Measurements from ENCODE around the gene VPS16.
A peak's percentile ranks its signal among the peaks of the same experiment; 100 is the strongest.
"Not testable (repeated sequence)": the region's sequence is repeated elsewhere in the genome, so short reads cannot be mapped to it uniquely, and the experiment has no call there.

VPS16 gene

DNA sequence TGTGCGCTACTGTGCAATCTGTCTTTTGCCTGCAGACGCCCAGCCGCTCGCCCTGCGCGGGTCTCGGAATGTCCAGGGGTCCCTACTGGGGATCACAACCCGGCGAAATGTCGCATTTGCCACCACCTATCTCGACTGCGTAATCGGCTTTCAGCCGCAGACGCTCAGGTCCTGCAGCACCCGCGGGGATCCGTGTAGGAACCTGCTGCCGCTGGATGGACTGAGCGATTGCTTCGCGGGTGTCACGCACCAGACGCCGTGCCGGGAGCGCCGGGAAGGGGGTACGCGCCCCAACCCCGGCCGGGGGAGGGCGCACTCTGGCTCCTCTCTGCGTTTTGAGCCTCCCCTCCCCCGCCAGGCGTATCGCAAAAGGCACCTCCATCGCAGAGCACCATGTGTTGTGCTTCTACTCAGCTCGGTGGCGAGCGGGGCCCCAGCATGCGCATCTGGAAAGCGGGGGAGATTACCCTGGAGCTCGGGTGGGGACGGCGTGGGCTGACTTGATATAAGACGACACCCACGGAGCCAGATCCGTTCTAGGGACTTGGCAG lies 32.0 kb downstream of the VPS16 start:
- DNase-seq = peak; percentile 49 to 61

DNA sequence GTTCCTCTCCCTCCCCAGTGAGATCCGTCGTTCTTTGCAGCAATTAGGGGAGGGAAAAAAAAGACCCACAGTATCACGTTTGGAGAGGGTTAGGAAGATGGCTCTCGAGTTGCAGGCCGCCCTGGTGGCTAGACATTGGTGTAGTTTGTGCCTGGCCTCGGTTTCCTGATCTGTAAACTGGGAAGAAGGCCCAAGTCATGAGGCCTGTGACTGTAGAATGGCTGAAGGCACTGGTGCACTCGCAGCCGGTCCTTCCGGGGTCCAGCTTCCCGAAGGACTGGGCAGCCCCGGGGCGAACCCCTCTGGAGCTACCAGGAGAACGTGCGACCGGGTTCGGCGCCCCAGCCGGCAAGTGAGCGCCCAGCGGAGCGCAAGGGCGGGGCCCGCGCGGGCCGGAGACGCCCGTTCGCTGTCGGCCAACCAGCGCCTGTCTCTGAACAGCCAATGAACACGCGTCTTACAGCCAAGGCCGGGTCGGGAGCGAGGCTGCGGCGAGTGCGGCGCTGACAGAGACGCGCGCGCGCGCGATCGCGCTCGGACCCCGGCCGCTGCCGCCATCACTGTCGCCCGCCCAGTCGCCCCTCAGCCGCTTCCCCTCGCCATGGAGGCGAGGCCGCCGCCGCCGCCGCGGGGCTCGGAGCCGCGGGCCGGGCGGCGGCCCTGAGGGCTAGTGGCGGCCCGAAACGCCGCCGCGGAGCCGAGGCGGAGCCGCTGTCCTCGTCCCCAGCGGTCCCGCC lies 32.6 kb downstream of the VPS16 start, which contains the start of gene PTPRA:
TSS of gene PTPRA (plus strand) at position 472 of the 737 bp plus-strand sequence. CDS start 90,797 bp downstream, outside the sequence.
- peak; percentile 74 to 77 for DNase-seq

GRCh38 chr20:2873747-2874041 lies 33.1 kb downstream of the VPS16 start:
- DNase-seq = peak in 1 of 2 donors; percentile 47

GRCh38 chr20:2874456-2874855 lies 33.9 kb downstream of the VPS16 start:
- no peak for DNase-seq

DNA sequence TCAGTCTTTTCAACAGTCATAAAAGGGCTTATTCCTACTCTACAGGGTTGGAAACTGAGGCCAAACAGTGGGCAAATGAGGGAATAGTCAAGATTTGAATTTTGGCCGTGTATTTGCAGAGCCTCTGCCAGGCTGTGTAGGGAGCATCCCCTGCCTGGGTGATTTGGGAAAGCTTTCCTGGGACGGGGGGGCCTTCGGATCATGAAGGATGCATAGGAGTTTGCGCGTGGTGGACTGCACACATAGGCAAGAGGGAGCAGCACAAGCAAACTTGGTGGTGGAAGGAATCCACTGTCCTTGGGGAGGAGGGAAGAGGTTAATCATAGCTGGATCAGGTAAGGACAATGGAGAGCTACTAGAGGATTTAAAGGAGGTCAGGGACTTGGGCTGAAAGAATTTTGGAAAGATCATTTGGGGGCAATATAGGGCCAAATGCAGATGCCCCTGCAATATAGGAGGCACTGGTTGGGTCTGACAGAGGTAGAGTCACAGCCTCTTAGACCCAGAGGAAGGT lies 35.2 kb downstream of the VPS16 start:
- DNase-seq = no peak

DNA sequence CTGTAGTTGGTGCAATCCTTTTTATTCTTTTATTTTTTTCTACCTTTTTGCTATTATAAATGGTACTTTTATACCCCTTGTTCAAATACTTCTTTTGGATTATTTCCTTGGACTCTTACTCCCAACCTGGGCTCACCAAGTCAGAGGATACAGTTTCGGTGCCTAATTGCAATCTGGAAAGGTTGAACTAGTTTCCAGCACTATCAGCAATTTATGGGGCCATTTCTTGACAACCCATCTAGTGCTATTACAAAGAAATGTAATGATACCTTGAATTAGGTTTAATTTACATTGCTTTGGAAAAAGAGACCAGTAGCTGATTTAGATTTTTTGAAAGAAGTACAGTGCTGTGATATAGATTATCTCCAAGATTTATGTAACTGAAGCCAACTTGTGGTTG lies 38.0 kb downstream of the VPS16 start:
- DNase-seq = no peak

DNA sequence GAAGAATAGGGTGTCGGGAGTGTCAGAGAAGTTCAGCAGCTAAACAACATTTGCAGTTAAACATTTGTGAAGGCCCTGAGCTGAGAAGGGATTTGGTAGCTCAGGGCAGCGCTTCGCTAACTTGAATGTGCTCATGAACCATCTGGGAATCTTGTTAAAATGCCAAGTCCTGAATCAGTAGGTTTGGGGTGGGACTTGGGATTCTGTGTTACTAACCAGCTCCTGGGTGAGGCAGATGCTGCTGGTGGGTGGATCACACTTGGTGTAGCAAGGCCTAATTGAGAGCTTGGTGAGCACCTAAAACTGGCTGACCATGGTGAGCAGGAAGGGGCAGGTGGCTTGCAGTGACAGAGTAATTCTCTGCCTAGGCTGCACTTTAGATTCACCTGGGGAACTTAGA lies 38.6 kb downstream of the VPS16 start:
- DNase-seq = no peak

- no peak for DNase-seq
Measured at GRCh38 chr20:2880650-2881049, 40.1 kb downstream of the VPS16 start.

GRCh38 chr20:2883726-2884637 lies 43.4 kb downstream of the VPS16 start:
- no peak for DNase-seq

- no peak for DNase-seq
Measured at GRCh38 chr20:2887715-2888114, 47.2 kb downstream of the VPS16 start.

DNA sequence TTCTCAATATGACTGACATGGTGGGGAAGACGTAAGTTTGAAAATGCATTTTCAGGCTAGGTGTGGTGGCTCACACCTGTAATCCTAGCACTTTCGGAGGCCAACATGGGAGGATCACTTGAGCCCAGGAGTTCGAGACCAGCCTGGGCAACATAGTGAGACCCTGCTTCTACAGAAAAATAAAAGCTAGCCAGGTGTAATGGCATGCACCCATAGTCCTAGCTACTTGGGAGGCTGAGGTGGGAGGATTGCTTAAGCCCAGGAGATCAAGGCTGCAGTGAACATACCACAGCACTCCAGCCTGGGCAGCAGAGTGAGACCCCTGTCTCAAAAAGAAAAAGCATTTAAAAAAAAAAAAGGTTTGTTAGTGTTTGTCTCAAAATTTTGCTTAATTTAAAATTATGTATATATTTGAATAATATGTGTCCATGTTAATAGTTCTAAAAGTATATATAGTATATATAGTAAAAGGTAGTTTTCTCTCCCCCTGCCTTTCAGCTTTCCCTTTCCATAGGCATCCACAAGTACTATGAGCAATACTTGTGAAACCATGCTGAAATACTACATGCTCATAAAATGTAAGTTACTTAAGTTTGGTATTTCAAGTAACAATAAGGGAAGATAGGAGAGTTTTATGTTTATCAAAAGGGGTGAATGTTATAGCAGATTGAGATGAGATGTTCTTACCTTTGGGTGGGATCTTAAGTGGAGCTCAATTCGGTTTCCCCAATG lies 47.8 kb downstream of the VPS16 start:
- DNase-seq = no peak

- DNase-seq = no peak
Measured at GRCh38 chr20:2889209-2889608, 48.7 kb downstream of the VPS16 start.

DNA sequence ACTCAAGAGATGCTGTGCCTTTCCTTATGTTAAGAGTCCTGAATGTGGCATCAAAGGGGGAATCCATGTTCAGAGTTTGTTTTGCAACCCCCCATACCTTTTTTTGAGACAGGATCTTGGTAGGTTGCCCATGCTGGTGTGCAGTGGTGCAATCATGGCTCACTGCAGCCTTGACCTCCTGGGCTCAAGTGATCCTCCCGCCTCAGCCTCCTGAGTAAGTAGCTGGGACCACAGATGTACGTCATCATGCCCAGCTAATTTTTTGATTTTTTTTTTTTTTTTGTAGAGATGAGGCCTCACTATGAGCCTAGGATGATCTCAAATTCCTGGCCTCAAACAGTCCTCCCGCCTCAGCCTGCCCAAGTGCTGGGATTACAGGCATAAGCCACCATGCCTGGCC lies 49.3 kb downstream of the VPS16 start:
- no peak for DNase-seq

- no peak for DNase-seq
Measured at GRCh38 chr20:2890742-2891141, 50.2 kb downstream of the VPS16 start.

GRCh38 chr20:2891343-2891742 lies 50.8 kb downstream of the VPS16 start:
- DNase-seq = no peak

DNA sequence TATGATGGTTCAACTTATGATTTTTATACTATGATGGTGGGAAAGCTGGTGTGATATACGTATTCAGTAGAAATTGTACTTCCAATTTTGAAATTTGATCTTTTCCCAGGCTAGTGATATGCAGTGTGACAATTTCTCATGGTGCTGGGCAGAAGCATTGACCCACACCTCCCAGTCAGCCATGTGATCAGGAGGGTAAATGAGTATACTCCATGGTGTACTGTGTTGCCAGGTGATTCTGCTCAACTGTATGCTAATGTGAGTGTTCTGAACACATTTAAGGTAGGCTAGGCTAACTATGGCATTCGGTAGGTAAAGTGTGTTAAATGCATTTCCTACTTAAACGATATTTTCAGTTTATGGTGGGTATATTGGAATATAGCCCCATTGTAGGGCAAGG lies 51.8 kb downstream of the VPS16 start:
- no peak for DNase-seq

DNA sequence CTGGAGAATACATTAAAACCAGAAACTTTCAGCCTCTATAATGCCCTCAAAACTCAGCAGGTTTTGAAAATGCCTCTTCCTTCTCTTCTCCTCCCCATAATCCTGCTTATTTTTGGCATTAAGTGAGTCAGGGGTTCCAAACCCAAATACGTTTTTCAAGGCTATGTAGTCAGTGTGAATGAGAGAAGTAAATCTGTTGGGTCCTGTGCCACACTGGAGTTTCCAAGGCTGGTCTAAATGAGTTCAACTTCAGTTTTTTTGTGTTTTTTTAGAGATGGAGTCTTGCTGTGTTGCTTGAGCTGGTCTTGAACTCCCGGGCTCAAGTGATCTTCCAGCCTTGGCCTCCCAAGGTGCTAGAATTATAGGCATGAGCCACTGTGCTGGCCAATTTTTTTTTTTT lies 53.7 kb downstream of the VPS16 start:
- no peak for DNase-seq

DNA sequence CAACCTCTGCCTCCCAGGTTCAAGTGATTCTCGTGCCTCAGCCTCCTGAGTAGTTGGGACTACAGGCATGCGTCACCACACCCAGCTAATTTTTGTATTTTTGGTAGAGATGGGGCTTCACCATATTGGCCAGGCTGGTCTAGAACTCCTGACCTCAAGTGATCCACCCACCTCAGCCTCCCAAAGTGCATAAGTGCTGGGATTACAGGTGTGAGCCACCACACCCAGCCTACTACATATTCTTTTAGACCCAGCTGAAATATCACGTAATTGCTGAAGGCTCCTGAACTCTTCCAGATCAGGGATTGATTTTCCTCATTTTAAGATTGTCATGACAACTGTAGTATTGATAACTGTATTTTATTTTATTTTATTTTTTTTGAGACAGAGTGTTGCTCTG lies 54.6 kb downstream of the VPS16 start:
- DNase-seq = not testable (repeated sequence)

GRCh38 chr20:2899243-2899642 lies 58.7 kb downstream of the VPS16 start:
- DNase-seq = no peak

- peak in 1 of 2 donors; percentile 75 for DNase-seq
Measured at GRCh38 chr20:2900845-2901592, 60.5 kb downstream of the VPS16 start.

GRCh38 chr20:2902291-2902690 lies 61.7 kb downstream of the VPS16 start:
- DNase-seq = no peak

- no peak for DNase-seq
Measured at GRCh38 chr20:2902818-2903217, 62.3 kb downstream of the VPS16 start.

Measured in bone marrow (tissue), 2 donors.